22Rv1 (cell line): ENCODE measurements around the gene OSGEPL1.

ENCODE experiments used
- H3K27ac ChIP-seq: fragments of 450-650 bp; 2 replicates; pipeline ENCODE4 v1.5.1; 2017
- ZFX ChIP-seq: fragments of 450-650 bp; IDR thresholded peaks from 2 replicates; pipeline ENCODE4 v1.6.1; 2017; ENCODE audit warnings: antibody characterized with exemption, borderline replicate concordance
- TF ChIP-seq, protein P1 (sequence below): fragments of 450-650 bp; IDR thresholded peaks from 2 replicates; pipeline ENCODE4 v1.5.1; 2017; ENCODE audit warnings: mild to moderate bottlenecking

Gene OSGEPL1, protein sequence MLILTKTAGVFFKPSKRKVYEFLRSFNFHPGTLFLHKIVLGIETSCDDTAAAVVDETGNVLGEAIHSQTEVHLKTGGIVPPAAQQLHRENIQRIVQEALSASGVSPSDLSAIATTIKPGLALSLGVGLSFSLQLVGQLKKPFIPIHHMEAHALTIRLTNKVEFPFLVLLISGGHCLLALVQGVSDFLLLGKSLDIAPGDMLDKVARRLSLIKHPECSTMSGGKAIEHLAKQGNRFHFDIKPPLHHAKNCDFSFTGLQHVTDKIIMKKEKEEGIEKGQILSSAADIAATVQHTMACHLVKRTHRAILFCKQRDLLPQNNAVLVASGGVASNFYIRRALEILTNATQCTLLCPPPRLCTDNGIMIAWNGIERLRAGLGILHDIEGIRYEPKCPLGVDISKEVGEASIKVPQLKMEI

DNA sequence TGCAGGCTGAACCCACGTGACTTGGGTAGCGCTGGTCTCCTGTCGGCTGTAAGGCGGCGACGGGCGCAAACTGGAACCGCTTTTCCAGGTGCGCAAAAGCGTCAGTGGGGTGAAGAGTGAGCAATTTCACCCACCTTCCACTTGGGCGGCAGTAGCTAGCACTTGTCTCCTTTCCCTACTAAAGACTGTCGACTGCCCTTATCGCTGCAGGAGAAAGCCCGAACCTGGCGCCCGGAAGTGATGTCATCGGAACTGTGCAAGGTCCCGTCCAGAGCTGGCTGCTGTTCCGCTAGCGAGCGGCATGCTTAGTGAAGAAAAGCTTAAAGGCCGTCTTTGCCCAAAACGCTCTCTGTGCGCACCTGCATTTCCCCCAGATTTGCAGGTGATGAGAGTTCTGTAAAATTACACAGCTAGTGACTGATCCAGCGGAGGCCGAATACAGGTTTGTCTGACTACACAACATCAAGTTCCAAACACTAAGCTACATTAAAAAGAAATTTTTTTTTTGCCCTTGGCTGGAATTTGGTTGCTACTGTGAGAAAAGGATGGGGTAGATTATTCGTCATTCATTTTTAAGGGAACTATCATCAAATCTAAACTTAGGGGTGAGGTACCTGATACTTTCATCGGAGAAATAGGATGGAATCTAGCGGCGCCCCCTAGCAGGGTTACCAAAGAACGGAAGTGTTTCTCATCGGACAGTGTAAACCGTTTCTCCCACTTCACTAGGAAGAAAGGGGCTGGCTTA lies at the start of gene OSGEPL1:
Gene OSGEPL1, minus strand, starts transcription at position 242 of the 748 bp plus-strand sequence. CDS start 1,152 bp downstream, outside the sequence.
- H3K27ac ChIP-seq, result peak within 1 kb of the TSS; percentile 92
- TF ChIP-seq, protein P1, sequence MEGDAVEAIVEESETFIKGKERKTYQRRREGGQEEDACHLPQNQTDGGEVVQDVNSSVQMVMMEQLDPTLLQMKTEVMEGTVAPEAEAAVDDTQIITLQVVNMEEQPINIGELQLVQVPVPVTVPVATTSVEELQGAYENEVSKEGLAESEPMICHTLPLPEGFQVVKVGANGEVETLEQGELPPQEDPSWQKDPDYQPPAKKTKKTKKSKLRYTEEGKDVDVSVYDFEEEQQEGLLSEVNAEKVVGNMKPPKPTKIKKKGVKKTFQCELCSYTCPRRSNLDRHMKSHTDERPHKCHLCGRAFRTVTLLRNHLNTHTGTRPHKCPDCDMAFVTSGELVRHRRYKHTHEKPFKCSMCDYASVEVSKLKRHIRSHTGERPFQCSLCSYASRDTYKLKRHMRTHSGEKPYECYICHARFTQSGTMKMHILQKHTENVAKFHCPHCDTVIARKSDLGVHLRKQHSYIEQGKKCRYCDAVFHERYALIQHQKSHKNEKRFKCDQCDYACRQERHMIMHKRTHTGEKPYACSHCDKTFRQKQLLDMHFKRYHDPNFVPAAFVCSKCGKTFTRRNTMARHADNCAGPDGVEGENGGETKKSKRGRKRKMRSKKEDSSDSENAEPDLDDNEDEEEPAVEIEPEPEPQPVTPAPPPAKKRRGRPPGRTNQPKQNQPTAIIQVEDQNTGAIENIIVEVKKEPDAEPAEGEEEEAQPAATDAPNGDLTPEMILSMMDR, result peak; percentile 78
- TF ChIP-seq ZFX, result no peak

DNA sequence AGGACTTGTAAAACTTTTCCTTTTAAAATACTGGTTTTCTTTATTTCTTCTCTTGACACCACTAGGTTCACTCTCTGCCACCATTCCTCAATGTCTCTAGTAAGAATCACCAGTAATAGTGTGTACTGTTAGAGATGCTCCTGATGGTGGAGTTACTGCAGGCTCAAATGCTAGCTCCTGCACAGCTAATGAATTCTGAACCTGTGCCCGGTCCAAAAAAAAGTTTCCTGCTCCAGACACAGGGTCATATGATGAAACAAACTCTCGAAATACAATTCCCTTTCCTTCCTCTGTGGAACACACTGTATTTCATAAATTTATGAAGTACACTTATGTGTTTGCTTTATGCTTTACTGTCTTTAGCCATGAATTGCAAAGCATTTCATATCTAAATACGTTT lies 40.8 kb upstream of the OSGEPL1 start:
- H3K27ac ChIP-seq, result no peak overlapping the region
- TF ChIP-seq ZFX, result no peak
- TF ChIP-seq, protein P1, result no peak

DNA sequence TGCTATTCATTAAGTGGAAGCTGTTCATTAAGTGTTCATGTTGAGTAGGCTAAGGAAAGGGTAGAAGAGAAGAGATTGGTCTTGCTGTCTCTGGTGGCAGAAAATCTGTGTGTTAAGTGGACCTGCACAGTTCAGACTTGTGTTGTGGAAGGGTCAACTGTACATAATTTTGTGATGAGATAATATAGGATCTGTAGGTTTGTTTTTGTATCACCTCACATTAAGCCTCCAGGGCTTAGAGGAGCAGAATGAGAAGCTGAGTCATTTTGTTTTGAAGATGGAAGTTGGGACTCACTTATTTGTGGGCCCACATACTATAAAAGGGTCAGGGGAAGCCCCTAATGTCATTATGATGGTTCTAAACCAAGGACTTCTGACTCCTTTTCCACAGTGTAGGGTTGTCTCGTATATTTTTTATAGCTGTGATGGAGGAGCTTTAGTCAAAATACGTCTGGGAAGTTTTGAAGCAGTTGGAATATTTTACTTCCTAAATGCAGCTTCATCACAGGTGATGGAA lies 39.9 kb upstream of the OSGEPL1 start:
- H3K27ac ChIP-seq, result no peak overlapping the region
- TF ChIP-seq, protein P1, result no peak
- TF ChIP-seq ZFX, result no peak

DNA sequence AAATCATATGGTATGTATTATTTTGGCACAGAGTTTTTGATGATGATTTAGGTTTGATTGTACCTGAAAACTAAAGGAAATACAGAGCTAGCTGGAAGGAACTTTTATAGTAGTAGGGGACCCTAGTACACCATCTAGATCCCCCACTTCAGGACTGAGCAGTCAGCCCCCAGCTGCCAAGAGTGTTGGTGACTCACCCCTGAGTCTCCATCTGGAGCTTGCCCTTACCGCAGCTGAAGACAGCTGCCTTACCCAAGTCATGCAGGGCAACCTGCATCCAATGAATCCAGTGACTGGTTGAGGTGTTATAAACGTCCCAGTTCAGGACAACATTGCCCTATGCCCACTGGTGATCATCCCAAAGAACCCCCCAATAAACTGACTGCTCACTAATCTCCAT lies 36.9 kb upstream of the OSGEPL1 start:
- TF ChIP-seq ZFX, result no peak
- TF ChIP-seq, protein P1, result no peak
- no peak overlapping the region for H3K27ac ChIP-seq

DNA sequence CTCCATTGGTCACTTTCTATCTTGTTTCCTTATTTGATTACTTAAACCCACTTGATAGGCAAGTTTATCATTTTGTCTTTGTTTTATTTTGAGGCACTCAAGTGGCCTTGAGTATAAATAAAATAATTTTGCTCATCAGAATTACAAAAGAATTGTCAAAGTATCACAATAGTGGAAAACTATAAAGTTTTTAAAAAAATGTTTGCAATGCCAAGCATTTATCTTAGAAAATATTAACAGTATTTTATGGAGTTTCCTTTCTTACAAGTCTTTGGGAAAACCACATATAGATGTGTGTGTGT lies 36.4 kb upstream of the OSGEPL1 start:
- no peak overlapping the region for H3K27ac ChIP-seq
- TF ChIP-seq ZFX, result no peak
- TF ChIP-seq, protein P1, result peak; percentile 36

DNA sequence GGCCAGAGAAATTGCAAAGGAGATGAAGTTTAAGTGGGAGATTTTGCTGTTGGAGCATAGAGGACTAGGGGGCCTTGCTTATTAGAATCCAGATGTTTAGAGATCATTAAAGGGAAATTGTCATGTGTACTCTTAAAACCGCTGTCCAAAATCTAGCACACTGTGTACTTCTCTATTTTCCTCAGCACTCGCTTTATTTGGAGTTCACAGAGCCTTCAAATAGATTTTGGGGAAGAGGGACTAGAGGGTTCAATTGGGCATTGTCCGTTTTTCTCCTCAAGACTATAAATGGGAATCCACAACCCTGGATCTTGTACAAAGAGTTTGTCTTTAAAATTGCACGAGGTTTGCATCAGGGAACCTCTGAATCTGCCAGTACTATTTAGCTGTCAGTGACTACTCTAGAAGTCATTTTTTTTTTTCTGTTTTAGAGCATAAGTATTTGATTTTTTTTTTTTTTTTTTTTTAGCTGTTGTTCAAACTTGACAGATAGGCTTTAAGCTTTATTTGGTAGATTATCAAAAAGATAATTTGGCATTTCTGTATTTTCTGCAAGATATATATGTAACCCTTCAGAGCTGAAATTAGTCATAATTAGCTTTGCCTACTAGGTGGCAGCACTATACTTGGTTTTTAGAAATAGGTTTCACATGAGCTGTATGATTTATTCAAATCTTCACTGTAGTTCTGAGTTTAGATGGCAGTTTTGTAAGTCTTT lies 35.9 kb upstream of the OSGEPL1 start:
- TF ChIP-seq ZFX, result no peak
- TF ChIP-seq, protein P1, result peak; percentile 72
- no peak overlapping the region for H3K27ac ChIP-seq
